Measurements from ENCODE around the gene PRF1. TPM values are rescaled to one million over a fixed set of nuclear protein-coding genes. Genes with fewer than 3 reads are reported as not detected.

PRF1 gene
- total RNA-seq, 1 experiment from 2014 or later = 6.4 TPM

- Histone ChIP-seq H3K4me1 (ENCODE audit: control insufficient read depth in 1 of 2, insufficient read depth in 2 of 2, low read length in 2 of 2) (peaks cover 40 to 80% of the 10 kb centered on the region in 2 experiments), H3K27ac (ENCODE audit: low read depth, low read length) (peak overlapping the region; percentile 5; the same call in 1 of the 2 replicates), H3K9ac (ENCODE audit: low read length) (no peak overlapping the region), H3K4me3 (replicated peaks in 1 of 2; ENCODE audit: low read depth in 1 of 2, low read length in 2 of 2) (no peak overlapping the region), H3K4me2 (ENCODE audit: low read length) (no peak overlapping the region; the same call in 1 of the 2 replicates), H3K79me2 (ENCODE audit: insufficient read depth, low read length) (no peaks in the 10 kb centered on the region), H3K9me3 (ENCODE audit: control insufficient read depth in 1 of 2, insufficient read depth in 1 of 2, low read depth in 1 of 2, low read length in 2 of 2) (no peaks in the 10 kb centered on the region), H2AFZ (ENCODE audit: low read depth, low read length, poor library complexity, severe bottlenecking) (no peak overlapping the region), H4K20me1 (ENCODE audit: insufficient read depth) (no peaks in the 10 kb centered on the region), H3K27me3 (ENCODE audit: insufficient read depth, low read length) (no peaks in the 10 kb centered on the region), H3K9me2 (ENCODE audit: insufficient read depth) (no peaks in the 10 kb centered on the region), H3K36me3 (ENCODE audit: control insufficient read depth in 1 of 2, insufficient read depth in 2 of 2, low read length in 2 of 2) (no peaks in the 10 kb centered on the region)
- DNase-seq (ENCODE audit: low read depth, low spot score) (no peak), ATAC-seq (no peak)
- intact Hi-C loops (cut with micrococcal nuclease) = no loop called here
- BruUV-seq (replicated peaks) = no TSS peak
- TF ChIP-seq CBX3 (IDR thresholded peaks at IDR 0.05; ENCODE audit: low read depth) (no peak), POLR2A (IDR thresholded peaks at IDR 0.05; ENCODE audit: borderline replicate concordance, extremely low read depth, insufficient read depth, insufficient read length) (no peak), SP1 (IDR thresholded peaks at IDR 0.05; ENCODE audit: low read depth) (no peak), JUND (IDR thresholded peaks at IDR 0.05) (no peak), CTCF (IDR thresholded peaks at IDR 0.05 in 2 of 3, conservative IDR thresholded peaks at IDR 0.05 in 1 of 3; ENCODE audit: borderline replicate concordance in 1 of 3, insufficient read depth in 1 of 3, low read depth in 2 of 3, low read length in 2 of 3) (no peak), CEBPB (IDR thresholded peaks at IDR 0.05; ENCODE audit: low read depth) (no peak), ZBTB33 (IDR thresholded peaks at IDR 0.05; ENCODE audit: extremely low read depth, insufficient replicate concordance, low read length) (no peak), EGR1 (IDR thresholded peaks at IDR 0.05; ENCODE audit: low read depth) (no peak), ZNF274 (IDR thresholded peaks at IDR 0.05; ENCODE audit: low read depth, low read length) (no peak), YY1 (IDR thresholded peaks at IDR 0.05; ENCODE audit: extremely low read depth, insufficient replicate concordance, low read depth, low read length) (no peak)
- ChIA-PET CTCF (no interaction called here), POLR2A (interaction anchor here (1.3 to 1.9 kb wide), 2 partner anchors 9 to 13 kb away, joined by 3 to 5 read pairs; no protein-coding TSS in a partner anchor), RAD21 (ENCODE audit: low non-redundant PET in 1 of 2, low total read pairs in 2 of 2, uncharacterized antibody in 2 of 2, unreplicated experiment in 2 of 2) (no interaction called here)
Observed at GRCh38 chr10:70596860-70597809, 5.4 kb downstream of the PRF1 start.
